ENCODE results near the gene CTRL.
"Not testable (repeated sequence)": the region's sequence is repeated elsewhere in the genome, so short reads cannot be mapped to it uniquely, and the experiment has no call there.

Gene CTRL

GRCh38 chr16:67940446-67941089, 8.9 kb upstream of the CTRL start:
- no peak for DNase-seq (ENCODE audit: low read depth)

GRCh38 chr16:67939507-67940445, 8.1 kb upstream of the CTRL start:
- DNase-seq (ENCODE audit: low read depth), result no peak

- not testable (repeated sequence) for DNase-seq (ENCODE audit: low read depth)
These were observed 6.1 kb upstream of the CTRL start for GRCh38 chr16:67937713-67938112.

- DNase-seq (ENCODE audit: low read depth), result no peak
These were observed 5.4 kb upstream of the CTRL start for GRCh38 chr16:67936880-67937605.

GRCh38 chr16:67936124-67936879, 4.6 kb upstream of the CTRL start, which contains the start of gene PSMB10:
Gene PSMB10 (minus strand): TSS chr16:67936850. CDS start chr16:67936749, 101 bp downstream.
- no peak for DNase-seq (ENCODE audit: low read depth)

- peak; percentile 87 for DNase-seq (ENCODE audit: low read depth)
These were observed 3.9 kb upstream of the CTRL start for GRCh38 chr16:67935402-67936123.

- no peak for DNase-seq (ENCODE audit: low read depth)
These were observed 3.4 kb upstream of the CTRL start for GRCh38 chr16:67935101-67935401.

- no peak for DNase-seq (ENCODE audit: low read depth)
These were observed 2.8 kb upstream of the CTRL start for GRCh38 chr16:67934306-67935100.

GRCh38 chr16:67933805-67934204, 2.1 kb upstream of the CTRL start:
- DNase-seq (ENCODE audit: low read depth), result no peak

- DNase-seq (ENCODE audit: low read depth), result no peak
These were observed 789 bp upstream of the CTRL start for GRCh38 chr16:67932462-67932840.

GRCh38 chr16:67930678-67931211, 917 bp downstream of the CTRL start:
- DNase-seq (ENCODE audit: low read depth), result no peak

GRCh38 chr16:67930191-67930590, 1.5 kb downstream of the CTRL start:
- DNase-seq (ENCODE audit: low read depth), result no peak

- DNase-seq (ENCODE audit: low read depth), result no peak
These were observed 2.9 kb downstream of the CTRL start for GRCh38 chr16:67928561-67929364.

GRCh38 chr16:67928147-67928546, 3.5 kb downstream of the CTRL start:
- no peak for DNase-seq (ENCODE audit: low read depth)

- DNase-seq (ENCODE audit: low read depth), result no peak
These were observed 4.3 kb downstream of the CTRL start for GRCh38 chr16:67927131-67927941.

- no peak for DNase-seq (ENCODE audit: low read depth)
These were observed 5.4 kb downstream of the CTRL start for GRCh38 chr16:67926181-67926750.

- DNase-seq (ENCODE audit: low read depth), result no peak
These were observed 7.3 kb downstream of the CTRL start for GRCh38 chr16:67924140-67924906.

All from stromal cell of bone marrow (primary cell).